ENCODE data around the gene UBE2Q2.

DNA sequence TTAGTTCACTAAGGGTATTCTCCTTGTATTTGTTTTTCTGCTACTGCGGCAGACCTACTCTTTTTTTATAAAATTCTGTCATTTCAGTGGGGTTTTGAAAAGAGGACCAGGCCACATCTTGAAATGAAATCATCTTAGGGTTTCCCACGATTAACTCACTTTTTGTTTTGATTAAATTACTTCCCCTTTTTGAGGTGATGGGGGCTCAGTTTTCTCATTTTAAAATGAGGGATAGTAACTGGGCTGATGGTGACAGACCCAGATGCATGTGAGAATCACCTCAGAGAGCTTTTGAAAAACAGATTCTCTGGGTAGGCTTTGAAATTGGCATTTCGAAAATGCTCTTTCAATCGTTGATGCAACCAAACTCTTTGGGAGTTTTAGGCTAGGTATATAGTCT is 24.2 kb downstream of the UBE2Q2 start:
- TF ChIP-seq, protein P1, sequence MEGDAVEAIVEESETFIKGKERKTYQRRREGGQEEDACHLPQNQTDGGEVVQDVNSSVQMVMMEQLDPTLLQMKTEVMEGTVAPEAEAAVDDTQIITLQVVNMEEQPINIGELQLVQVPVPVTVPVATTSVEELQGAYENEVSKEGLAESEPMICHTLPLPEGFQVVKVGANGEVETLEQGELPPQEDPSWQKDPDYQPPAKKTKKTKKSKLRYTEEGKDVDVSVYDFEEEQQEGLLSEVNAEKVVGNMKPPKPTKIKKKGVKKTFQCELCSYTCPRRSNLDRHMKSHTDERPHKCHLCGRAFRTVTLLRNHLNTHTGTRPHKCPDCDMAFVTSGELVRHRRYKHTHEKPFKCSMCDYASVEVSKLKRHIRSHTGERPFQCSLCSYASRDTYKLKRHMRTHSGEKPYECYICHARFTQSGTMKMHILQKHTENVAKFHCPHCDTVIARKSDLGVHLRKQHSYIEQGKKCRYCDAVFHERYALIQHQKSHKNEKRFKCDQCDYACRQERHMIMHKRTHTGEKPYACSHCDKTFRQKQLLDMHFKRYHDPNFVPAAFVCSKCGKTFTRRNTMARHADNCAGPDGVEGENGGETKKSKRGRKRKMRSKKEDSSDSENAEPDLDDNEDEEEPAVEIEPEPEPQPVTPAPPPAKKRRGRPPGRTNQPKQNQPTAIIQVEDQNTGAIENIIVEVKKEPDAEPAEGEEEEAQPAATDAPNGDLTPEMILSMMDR (IDR thresholded peaks at IDR 0.05; ENCODE audit: insufficient read depth, low read depth, low read length) = no peak
- no peak for TF ChIP-seq EZH2 (IDR thresholded peaks at IDR 0.05; ENCODE audit: insufficient read depth, low read length)

Data from astrocyte (in vitro differentiated cells and primary cell).